Bronchial epithelial cell (primary cell): ENCODE results near the gene AIP. TPM values are rescaled to one million over a fixed set of nuclear protein-coding genes. Genes with fewer than 3 reads are reported as not detected.

ENCODE experiments used
- DNase-seq: peaks from one replicate; pipeline ENCODE4 v3.0.0-alpha.2; 2010; ENCODE audit warnings: low read depth
- FAIRE-seq: peaks from 2 replicates; lab custom pipeline; 2011; peaks lifted over from hg19 to GRCh38; lab: Jason Lieb, UNC
- H3K27me3 ChIP-seq: 2 replicates; pipeline ENCODE4 v1.5.1; 2011; ENCODE audit warnings: low read length; ENCODE audit not compliant: control insufficient read depth, insufficient read depth
- H3K36me3 ChIP-seq: 2 replicates; pipeline ENCODE4 v1.5.1; 2011; ENCODE audit warnings: low read length; ENCODE audit not compliant: control insufficient read depth, insufficient read depth
- H3K4me3 ChIP-seq: 2 replicates; pipeline ENCODE4 v1.5.1; 2011; ENCODE audit warnings: mild to moderate bottlenecking, low read depth, low read length, control low read depth
- total RNA-seq: library from RNA; depleted of rRNA; stranded (reverse); fragments of >200 nt; gene quantifications from 2 replicates; pipeline ENCODE4 v1.2.1, GENCODE V29; 2014
- TF ChIP-seq, protein P1 (sequence below): IDR thresholded peaks from 2 replicates; pipeline ENCODE4 v1.5.1; 2011; ENCODE audit warnings: mild to moderate bottlenecking, moderate library complexity, low read length, control low read depth, inconsistent platforms; ENCODE audit not compliant: insufficient read depth, severe bottlenecking

Gene AIP
- total RNA-seq, 1 donor from 2014 or later, result 85.3 TPM

DNA sequence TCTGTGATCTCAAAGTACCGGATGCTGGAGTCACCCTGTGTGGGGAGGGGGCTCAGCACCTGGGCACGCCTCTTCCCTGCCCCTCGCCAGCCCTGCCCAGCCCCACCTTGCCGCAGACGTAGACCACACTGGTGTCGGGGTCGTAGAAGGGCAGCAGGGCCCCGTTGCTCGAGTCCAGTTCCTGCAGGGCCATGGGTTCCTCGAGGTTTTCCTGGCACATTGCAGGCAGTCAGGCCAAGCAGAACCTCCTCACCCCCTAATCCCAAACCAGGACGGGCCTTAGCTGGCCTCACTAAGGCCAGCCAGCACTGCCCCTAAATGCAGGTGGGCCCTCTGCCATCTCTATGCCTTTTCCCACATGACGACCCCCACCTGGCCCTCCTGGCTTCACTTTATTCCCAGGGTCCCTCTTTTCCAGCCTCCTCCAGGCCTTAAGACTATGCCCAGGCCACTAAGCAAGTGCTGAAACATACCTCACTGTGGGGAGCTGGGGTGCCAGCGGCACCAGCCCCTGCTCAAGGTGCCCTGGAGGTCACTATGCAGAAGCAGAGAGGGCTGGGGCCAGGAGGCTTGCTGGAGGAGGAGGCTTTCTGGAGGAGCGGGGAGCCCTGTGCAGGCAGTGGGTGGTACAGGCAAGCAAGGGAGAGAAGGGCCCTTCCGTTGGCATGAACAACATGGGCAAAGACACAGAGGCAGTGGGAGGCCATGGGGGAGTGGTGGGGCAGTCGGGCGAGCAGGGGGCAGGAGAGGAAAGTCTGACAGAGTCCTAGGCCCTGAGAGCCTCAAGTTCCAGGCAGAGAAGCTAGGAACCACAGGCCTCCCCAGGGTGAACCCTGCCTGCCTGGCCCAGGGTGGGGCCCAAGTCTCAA is 42.4 kb upstream of the AIP start:
- Histone ChIP-seq H3K27me3 (no peaks in the 10 kb centered on the region), H3K4me3 (no peak overlapping the region), H3K36me3 (peaks cover 20% of the 10 kb centered on the region)
- DNase-seq (no peak), FAIRE-seq (no peak)
- TF ChIP-seq, protein P1, sequence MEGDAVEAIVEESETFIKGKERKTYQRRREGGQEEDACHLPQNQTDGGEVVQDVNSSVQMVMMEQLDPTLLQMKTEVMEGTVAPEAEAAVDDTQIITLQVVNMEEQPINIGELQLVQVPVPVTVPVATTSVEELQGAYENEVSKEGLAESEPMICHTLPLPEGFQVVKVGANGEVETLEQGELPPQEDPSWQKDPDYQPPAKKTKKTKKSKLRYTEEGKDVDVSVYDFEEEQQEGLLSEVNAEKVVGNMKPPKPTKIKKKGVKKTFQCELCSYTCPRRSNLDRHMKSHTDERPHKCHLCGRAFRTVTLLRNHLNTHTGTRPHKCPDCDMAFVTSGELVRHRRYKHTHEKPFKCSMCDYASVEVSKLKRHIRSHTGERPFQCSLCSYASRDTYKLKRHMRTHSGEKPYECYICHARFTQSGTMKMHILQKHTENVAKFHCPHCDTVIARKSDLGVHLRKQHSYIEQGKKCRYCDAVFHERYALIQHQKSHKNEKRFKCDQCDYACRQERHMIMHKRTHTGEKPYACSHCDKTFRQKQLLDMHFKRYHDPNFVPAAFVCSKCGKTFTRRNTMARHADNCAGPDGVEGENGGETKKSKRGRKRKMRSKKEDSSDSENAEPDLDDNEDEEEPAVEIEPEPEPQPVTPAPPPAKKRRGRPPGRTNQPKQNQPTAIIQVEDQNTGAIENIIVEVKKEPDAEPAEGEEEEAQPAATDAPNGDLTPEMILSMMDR, result no peak

DNA sequence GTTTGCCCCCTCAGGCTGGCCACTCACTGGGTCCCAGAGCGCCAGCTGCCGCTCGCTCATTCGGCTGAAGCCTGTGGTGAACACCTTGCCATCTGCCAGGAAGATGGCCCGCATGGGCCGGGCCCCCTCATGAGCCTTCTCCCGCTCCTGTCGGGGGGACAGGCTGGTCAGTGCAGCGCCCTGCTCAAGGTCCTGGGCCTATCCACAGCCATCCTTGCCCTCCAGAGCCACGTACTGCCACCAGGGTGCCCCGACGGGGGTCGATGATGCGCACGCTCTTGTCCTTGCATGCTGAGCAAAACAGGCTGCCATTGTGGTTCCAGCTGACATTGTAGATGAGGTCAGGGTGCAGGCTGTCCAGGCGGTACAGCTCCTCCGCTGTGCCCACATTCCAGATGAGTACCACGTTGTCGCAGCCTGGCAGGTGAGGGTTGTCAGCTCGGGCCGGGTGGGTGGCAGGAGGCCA is 41.7 kb upstream of the AIP start:
- Histone ChIP-seq H3K36me3 (peaks cover 17% of the 10 kb centered on the region), H3K4me3 (no peak overlapping the region), H3K27me3 (no peaks in the 10 kb centered on the region)
- no peak for DNase-seq
- no peak for FAIRE-seq
- TF ChIP-seq, protein P1, result no peak

GRCh38 chr11:67441731-67442351 is 41.0 kb upstream of the AIP start:
- Histone ChIP-seq H3K27me3 (no peaks in the 10 kb centered on the region), H3K4me3 (no peak overlapping the region), H3K36me3 (peaks cover 15% of the 10 kb centered on the region)
- TF ChIP-seq, protein P1, result no peak
- FAIRE-seq, result no peak
- DNase-seq, result no peak

DNA sequence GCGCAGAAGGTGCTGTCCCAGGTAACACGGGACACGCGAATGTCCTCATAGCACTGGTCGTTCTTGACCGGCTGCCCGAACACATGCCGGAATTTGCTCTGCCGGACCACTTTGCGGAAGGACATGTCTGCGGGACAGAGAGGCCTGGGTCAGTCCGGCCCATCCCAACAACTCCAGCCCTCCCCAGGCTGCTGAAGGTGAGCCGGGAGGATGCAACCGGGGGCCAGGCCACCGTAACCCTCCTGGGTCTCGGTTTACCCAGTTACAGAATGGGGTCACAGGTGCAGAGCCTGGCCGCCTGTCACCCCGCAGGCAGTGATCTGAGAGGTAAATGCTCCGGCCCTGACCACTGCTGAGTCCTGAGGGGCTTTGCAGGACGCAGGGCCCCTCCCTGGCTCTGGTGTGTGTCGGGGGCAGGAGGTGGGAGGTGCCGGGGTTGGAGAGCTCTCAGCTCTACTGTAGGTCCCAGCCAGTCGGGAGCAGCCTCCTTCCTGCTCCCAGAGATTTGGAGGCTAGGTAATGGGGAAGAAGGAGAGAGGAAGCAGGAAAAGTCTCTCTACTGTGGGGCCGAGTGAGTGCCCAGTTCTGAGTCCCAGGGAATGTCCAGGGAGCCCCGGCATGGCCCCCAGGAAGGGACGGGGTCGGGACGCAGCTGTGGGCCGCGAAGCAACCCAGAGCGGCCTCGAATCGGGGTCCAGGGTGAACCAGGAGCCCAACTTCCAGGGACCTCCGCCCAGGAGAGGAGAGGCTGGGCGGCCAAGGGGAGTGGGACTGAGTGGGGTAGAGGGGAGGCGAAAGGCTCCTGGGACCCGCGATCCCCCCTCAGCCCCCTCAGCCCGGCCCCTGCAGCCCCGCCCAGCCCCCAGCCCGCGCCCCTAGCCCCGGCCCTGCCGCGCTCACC is 40.1 kb upstream of the AIP start:
- Histone ChIP-seq H3K36me3 (peaks cover 14% of the 10 kb centered on the region), H3K4me3 (peak overlapping the region; percentile 81), H3K27me3 (no peaks in the 10 kb centered on the region)
- TF ChIP-seq, protein P1, result no peak
- FAIRE-seq (no peak), DNase-seq (no peak)

DNA sequence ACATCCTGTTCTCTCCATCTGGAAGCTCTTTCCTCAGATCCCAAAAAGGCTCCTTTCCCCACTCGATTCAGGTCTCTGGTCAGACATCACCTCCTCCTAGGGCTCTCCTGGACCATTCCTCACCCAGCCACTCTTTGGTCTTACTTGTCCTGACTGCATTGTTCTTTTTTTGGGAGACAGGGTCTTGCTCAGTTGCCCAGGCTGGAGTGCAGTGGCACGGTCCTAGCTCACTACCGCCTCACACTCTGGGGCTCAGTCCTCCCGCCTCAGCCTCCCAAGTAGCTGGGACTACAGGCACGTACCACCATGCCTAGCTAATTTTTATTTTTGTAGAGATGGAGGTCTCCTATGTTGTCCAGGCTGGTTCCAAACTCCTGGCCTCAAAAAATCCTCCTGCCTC is 37.3 kb upstream of the AIP start:
- TF ChIP-seq, protein P1, result no peak
- no peak overlapping the region for H3K4me3 ChIP-seq
- H3K36me3 ChIP-seq, result peaks cover 9% of the 10 kb centered on the region
- no peak for DNase-seq
- H3K27me3 ChIP-seq, result no peaks in the 10 kb centered on the region
- no peak for FAIRE-seq
